ENCODE results near the gene RPUSD2. TPM values are rescaled to one million over a fixed set of nuclear protein-coding genes. Genes with fewer than 3 reads are reported as not detected.

RPUSD2 gene
- total RNA-seq, 1 donor from 2014 or later, result 10.9 TPM

DNA sequence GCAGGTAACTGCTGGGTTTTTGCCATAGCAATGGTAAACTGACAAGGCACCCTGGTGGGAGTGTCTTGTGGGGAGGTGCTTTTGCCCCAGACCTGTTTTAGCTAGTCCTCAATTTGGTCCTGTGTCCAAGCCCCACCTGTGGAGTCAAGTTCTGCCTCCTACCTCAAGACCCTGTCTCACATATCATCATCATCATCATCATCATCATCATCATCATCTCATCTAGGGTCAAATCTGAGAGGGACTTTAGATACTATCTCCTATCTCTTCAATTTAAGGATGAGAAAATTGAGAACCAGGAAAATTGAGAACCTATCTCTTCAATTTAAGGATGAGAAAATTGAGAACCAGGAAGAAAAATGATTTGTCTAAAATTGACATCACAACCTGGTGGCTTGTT, 34.8 kb downstream of the RPUSD2 start:
- H3K9ac ChIP-seq (ENCODE audit: low read length), result no peak overlapping the region
- no peak overlapping the region for H3K27ac ChIP-seq (ENCODE audit: low read depth, low read length)
- no peak overlapping the region for H2AFZ ChIP-seq (ENCODE audit: low read depth, low read length)
- H3K4me1 Mint-ChIP-seq (ENCODE audit: low read depth, unreplicated experiment), result no peaks in the 10 kb centered on the region
- no peak overlapping the region for H3K4me3 Mint-ChIP-seq (ENCODE audit: unreplicated experiment)
- no peak overlapping the region for H3K4me3 ChIP-seq (ENCODE audit: insufficient read depth, low read depth, low read length)
- no peaks in the 10 kb centered on the region for H3K27me3 Mint-ChIP-seq (ENCODE audit: low read depth, unreplicated experiment)
- FAIRE-seq, result no peak
- H3K4me1 ChIP-seq (ENCODE audit: insufficient read depth, low read length), result no peaks in the 10 kb centered on the region
- no peaks in the 10 kb centered on the region for H3K9me3 Mint-ChIP-seq (ENCODE audit: unreplicated experiment)
- no peak for DNase-seq (ENCODE audit: low read depth)
- H3K27ac Mint-ChIP-seq (ENCODE audit: unreplicated experiment), result no peak overlapping the region
- no peak overlapping the region for H3K4me2 ChIP-seq (ENCODE audit: low read length)
- TF ChIP-seq, protein P1, sequence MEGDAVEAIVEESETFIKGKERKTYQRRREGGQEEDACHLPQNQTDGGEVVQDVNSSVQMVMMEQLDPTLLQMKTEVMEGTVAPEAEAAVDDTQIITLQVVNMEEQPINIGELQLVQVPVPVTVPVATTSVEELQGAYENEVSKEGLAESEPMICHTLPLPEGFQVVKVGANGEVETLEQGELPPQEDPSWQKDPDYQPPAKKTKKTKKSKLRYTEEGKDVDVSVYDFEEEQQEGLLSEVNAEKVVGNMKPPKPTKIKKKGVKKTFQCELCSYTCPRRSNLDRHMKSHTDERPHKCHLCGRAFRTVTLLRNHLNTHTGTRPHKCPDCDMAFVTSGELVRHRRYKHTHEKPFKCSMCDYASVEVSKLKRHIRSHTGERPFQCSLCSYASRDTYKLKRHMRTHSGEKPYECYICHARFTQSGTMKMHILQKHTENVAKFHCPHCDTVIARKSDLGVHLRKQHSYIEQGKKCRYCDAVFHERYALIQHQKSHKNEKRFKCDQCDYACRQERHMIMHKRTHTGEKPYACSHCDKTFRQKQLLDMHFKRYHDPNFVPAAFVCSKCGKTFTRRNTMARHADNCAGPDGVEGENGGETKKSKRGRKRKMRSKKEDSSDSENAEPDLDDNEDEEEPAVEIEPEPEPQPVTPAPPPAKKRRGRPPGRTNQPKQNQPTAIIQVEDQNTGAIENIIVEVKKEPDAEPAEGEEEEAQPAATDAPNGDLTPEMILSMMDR (IDR thresholded peaks at IDR 0.05; ENCODE audit: insufficient read depth, low read depth, low read length), result no peak
- no peak for TF ChIP-seq EZH2 (IDR thresholded peaks at IDR 0.05; ENCODE audit: insufficient read depth, low read length)
- H3K27me3 ChIP-seq (ENCODE audit: insufficient read depth, low read length), result no peaks in the 10 kb centered on the region
- H3K79me2 ChIP-seq (ENCODE audit: insufficient read depth, low read length), result peaks cover 39% of the 10 kb centered on the region
- H3K9me3 ChIP-seq (ENCODE audit: insufficient read depth, low read depth, low read length), result no peaks in the 10 kb centered on the region
- no peaks in the 10 kb centered on the region for H3K36me3 Mint-ChIP-seq (ENCODE audit: low read depth, unreplicated experiment)
- H3K36me3 ChIP-seq (ENCODE audit: insufficient read depth, low read length), result peaks cover 14% of the 10 kb centered on the region
- no peaks in the 10 kb centered on the region for H4K20me1 ChIP-seq (ENCODE audit: insufficient read depth, low read length)

DNA sequence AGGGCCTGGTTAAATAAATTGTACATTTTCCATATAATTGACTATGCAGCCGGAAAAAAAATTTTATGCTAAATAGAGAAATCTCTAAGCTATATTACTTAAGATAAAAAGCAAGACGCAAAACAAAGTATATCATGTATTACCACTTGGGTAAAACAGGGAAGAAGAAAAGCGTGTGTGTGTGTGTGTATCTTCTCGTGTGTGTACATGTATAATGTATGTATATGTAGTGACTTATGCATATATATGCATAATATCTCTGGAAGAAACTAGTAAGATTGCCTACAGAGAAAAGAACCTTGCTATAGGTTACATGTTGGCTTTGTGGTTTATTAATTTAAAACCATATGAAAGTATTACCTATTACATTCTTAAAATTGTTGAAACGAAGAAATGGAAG, 44.0 kb downstream of the RPUSD2 start:
- Histone ChIP-seq H3K27ac (ENCODE audit: low read depth, low read length) (no peak overlapping the region), H3K79me2 (ENCODE audit: insufficient read depth, low read length) (no peaks in the 10 kb centered on the region), H3K9me3 (ENCODE audit: insufficient read depth, low read depth, low read length) (no peaks in the 10 kb centered on the region), H3K4me1 (ENCODE audit: insufficient read depth, low read length) (no peaks in the 10 kb centered on the region), H3K4me3 (ENCODE audit: insufficient read depth, low read depth, low read length) (no peak overlapping the region), H3K4me2 (ENCODE audit: low read length) (no peak overlapping the region), H4K20me1 (ENCODE audit: insufficient read depth, low read length) (no peaks in the 10 kb centered on the region), H3K9ac (ENCODE audit: low read length) (no peak overlapping the region), H3K27me3 (ENCODE audit: insufficient read depth, low read length) (no peaks in the 10 kb centered on the region), H2AFZ (ENCODE audit: low read depth, low read length) (no peak overlapping the region), H3K36me3 (ENCODE audit: insufficient read depth, low read length) (no peaks in the 10 kb centered on the region)
- Mint-ChIP-seq H3K36me3 (ENCODE audit: low read depth, unreplicated experiment) (no peaks in the 10 kb centered on the region), H3K27me3 (ENCODE audit: low read depth, unreplicated experiment) (no peaks in the 10 kb centered on the region), H3K4me3 (ENCODE audit: unreplicated experiment) (no peak overlapping the region), H3K9me3 (ENCODE audit: unreplicated experiment) (no peaks in the 10 kb centered on the region), H3K4me1 (ENCODE audit: low read depth, unreplicated experiment) (no peaks in the 10 kb centered on the region), H3K27ac (ENCODE audit: unreplicated experiment) (no peak overlapping the region)
- DNase-seq (ENCODE audit: low read depth) (no peak), FAIRE-seq (no peak)
- TF ChIP-seq, protein P1 (IDR thresholded peaks at IDR 0.05; ENCODE audit: insufficient read depth, low read depth, low read length), result no peak
- TF ChIP-seq EZH2 (IDR thresholded peaks at IDR 0.05; ENCODE audit: insufficient read depth, low read length), result no peak

DNA sequence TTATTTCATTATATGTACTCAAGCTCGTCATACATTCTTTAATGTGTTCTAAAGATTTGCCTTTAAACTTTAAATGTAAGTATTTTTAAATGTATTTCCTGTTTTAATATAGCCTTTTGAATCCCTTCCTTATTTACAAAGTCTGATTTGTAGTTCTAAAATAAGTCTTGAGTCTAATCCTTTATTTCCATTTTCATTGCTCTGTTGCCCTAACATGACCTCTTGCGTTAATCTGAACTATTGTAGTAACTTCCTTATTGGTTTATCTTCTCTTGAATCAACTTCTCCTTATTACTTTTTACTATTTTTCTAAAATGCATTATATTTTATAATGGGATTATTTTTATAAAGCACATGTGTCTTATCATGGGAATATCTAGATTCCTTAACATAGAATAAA, 48.9 kb downstream of the RPUSD2 start:
- Mint-ChIP-seq H3K36me3 (ENCODE audit: low read depth, unreplicated experiment) (no peaks in the 10 kb centered on the region), H3K27ac (ENCODE audit: unreplicated experiment) (no peak overlapping the region), H3K9me3 (ENCODE audit: unreplicated experiment) (no peaks in the 10 kb centered on the region), H3K4me1 (ENCODE audit: low read depth, unreplicated experiment) (no peaks in the 10 kb centered on the region), H3K27me3 (ENCODE audit: low read depth, unreplicated experiment) (no peaks in the 10 kb centered on the region), H3K4me3 (ENCODE audit: unreplicated experiment) (no peak overlapping the region)
- Histone ChIP-seq H3K9me3 (ENCODE audit: insufficient read depth, low read depth, low read length) (no peaks in the 10 kb centered on the region), H3K4me1 (ENCODE audit: insufficient read depth, low read length) (no peaks in the 10 kb centered on the region), H3K79me2 (ENCODE audit: insufficient read depth, low read length) (no peaks in the 10 kb centered on the region), H3K27me3 (ENCODE audit: insufficient read depth, low read length) (no peaks in the 10 kb centered on the region), H3K27ac (ENCODE audit: low read depth, low read length) (no peak overlapping the region), H2AFZ (ENCODE audit: low read depth, low read length) (no peak overlapping the region), H3K4me3 (ENCODE audit: insufficient read depth, low read depth, low read length) (no peak overlapping the region), H3K9ac (ENCODE audit: low read length) (no peak overlapping the region), H3K36me3 (ENCODE audit: insufficient read depth, low read length) (peaks cover 9% of the 10 kb centered on the region), H3K4me2 (ENCODE audit: low read length) (no peak overlapping the region), H4K20me1 (ENCODE audit: insufficient read depth, low read length) (no peaks in the 10 kb centered on the region)
- no peak for TF ChIP-seq EZH2 (IDR thresholded peaks at IDR 0.05; ENCODE audit: insufficient read depth, low read length)
- TF ChIP-seq, protein P1 (IDR thresholded peaks at IDR 0.05; ENCODE audit: insufficient read depth, low read depth, low read length), result no peak
- FAIRE-seq (no peak), DNase-seq (ENCODE audit: low read depth) (no peak)

Data from astrocyte (in vitro differentiated cells and primary cell).